Caco-2 (cell line): Measurements from ENCODE around the gene RUFY4. TPM values are rescaled to one million over a fixed set of nuclear protein-coding genes. Genes with fewer than 3 reads are reported as not detected.

Experiments
- BruUV-seq: library from RNA; stranded (reverse); fragments of 400-500 nt; replicated peaks from 2 replicates; lab custom pipeline; 2021; lab: Mats Ljungman, UMichigan
- CTCF ChIA-PET: fragments of 300-600 bp; sonication (Branson Sonifier 250); formaldehyde crosslinking; loops from one replicate; lab custom pipeline; 2022; ENCODE audit warnings: antibody characterized with exemption; lab: Charles Lee
- POLR2A ChIA-PET: fragments of 300-600 bp; sonication (Branson Sonifier 250); formaldehyde crosslinking; loops from one replicate; lab custom pipeline; 2022; ENCODE audit warnings: antibody characterized with exemption; lab: Charles Lee
- DNase-seq, 2 experiments: peaks; one replicate each; pipeline versions ENCODE4 v3.0.0 to v3.0.0-alpha.2; 2020 to 2022
- H3K27me3 ChIP-seq: replicated peaks from 2 replicates; pipeline ENCODE4 v1.6.0; 2011; ENCODE audit warnings: low read length; ENCODE audit not compliant: control insufficient read depth, insufficient read depth
- H3K36me3 ChIP-seq: 2 replicates; pipeline ENCODE4 v1.5.1; 2011; ENCODE audit warnings: low read length; ENCODE audit not compliant: control insufficient read depth, insufficient read depth
- H3K4me1 ChIP-seq: fragments of 250-450 bp; sonication (Bioruptor Pico); 2 replicates; pipeline ENCODE4 v1.5.1; 2020; ENCODE audit warnings: mild to moderate bottlenecking
- H3K4me3 ChIP-seq: 2 replicates; pipeline ENCODE4 v1.5.1; 2011; ENCODE audit warnings: low read depth, mild to moderate bottlenecking, control low read depth, low read length
- H3K9me3 ChIP-seq: fragments of 250-450 bp; sonication (Bioruptor Pico); 2 replicates; pipeline ENCODE4 v1.5.1; 2020; ENCODE audit warnings: mild to moderate bottlenecking, moderate library complexity
- H3K27ac Mint-ChIP-seq: one replicate; pipeline ENCODE4 v1.8.0; 2022; ENCODE audit warnings: mixed read lengths; ENCODE audit not compliant: unreplicated experiment
- H3K27me3 Mint-ChIP-seq: one replicate; pipeline ENCODE4 v1.8.0; 2022; ENCODE audit warnings: mixed read lengths; ENCODE audit not compliant: insufficient read depth, unreplicated experiment
- H3K36me3 Mint-ChIP-seq: one replicate; pipeline ENCODE4 v1.8.0; 2022; ENCODE audit warnings: mild to moderate bottlenecking, mixed read lengths; ENCODE audit not compliant: insufficient read depth, unreplicated experiment
- H3K4me1 Mint-ChIP-seq: one replicate; pipeline ENCODE4 v1.8.0; 2022; ENCODE audit warnings: low read depth, mixed read lengths; ENCODE audit not compliant: unreplicated experiment
- H3K4me3 Mint-ChIP-seq: one replicate; pipeline ENCODE4 v1.8.0; 2022; ENCODE audit warnings: mild to moderate bottlenecking, moderate library complexity, mixed read lengths; ENCODE audit not compliant: unreplicated experiment
- H3K9me3 Mint-ChIP-seq: one replicate; pipeline ENCODE4 v1.8.0; 2022; ENCODE audit warnings: mixed read lengths; ENCODE audit not compliant: unreplicated experiment
- CTCF ChIP-seq, 2 experiments: fragments of 200-600 bp in 1 of 2; IDR thresholded peaks; 1 replicate in 1 of 2; 2 replicates in 1 of 2; pipeline versions ENCODE4 v1.5.1 to v1.8.0; 2011 to 2022; ENCODE audit warnings: antibody characterized with exemption in 1 of 2, control low read depth in 1 of 2, inconsistent platforms in 1 of 2, low read depth in 1 of 2, low read length in 1 of 2, mild to moderate bottlenecking in 1 of 2, moderate library complexity in 1 of 2; ENCODE audit not compliant: insufficient read depth in 1 of 2, severe bottlenecking in 1 of 2, unreplicated experiment in 1 of 2
- intact Hi-C: fragments of 100-400 bp; cut with micrococcal nuclease; formaldehyde crosslinking; loops from one replicate; pipeline ENCODE4 v1.10.0; 2022; ENCODE audit not compliant: unreplicated experiment
- total RNA-seq: library from RNA; stranded (reverse); gene quantifications from 2 replicates; pipeline ENCODE4 v1.2.3, GENCODE V29; 2022

RUFY4 gene
- total RNA-seq, 1 experiment from 2014 or later = not detected

- no peak for DNase-seq
- no peaks in the 10 kb centered on the region for H3K36me3 Mint-ChIP-seq
- Histone ChIP-seq H3K36me3 (no peaks in the 10 kb centered on the region), H3K27me3 (peaks cover 2% of the 10 kb centered on the region), H3K4me1 (no peaks in the 10 kb centered on the region), H3K4me3 (no peak overlapping the region), H3K9me3 (no peaks in the 10 kb centered on the region)
- no TSS peak for BruUV-seq
- H3K4me1 Mint-ChIP-seq = no peaks in the 10 kb centered on the region
- ChIA-PET POLR2A (no interaction called here), CTCF (interaction anchor here (0.6 kb wide), 1 partner anchor 66 kb away, joined by 3 read pairs; no protein-coding TSS in a partner anchor)
- no peak overlapping the region for H3K4me3 Mint-ChIP-seq
- H3K27me3 Mint-ChIP-seq = peaks cover 45% of the 10 kb centered on the region
- no peaks in the 10 kb centered on the region for H3K9me3 Mint-ChIP-seq
- no peak overlapping the region for H3K27ac Mint-ChIP-seq
- intact Hi-C loops = no loop called here
- TF ChIP-seq CTCF (IDR thresholded peaks at IDR 0.05; ENCODE audit: insufficient read depth in 1 of 2, low read depth in 1 of 2, low read length in 1 of 2, severe bottlenecking in 1 of 2, unreplicated experiment in 1 of 2) = no peak
Observed at GRCh38 chr2:218060118-218060517, 8.9 kb upstream of the RUFY4 start.

GRCh38 chr2:218060950-218061660, 7.9 kb upstream of the RUFY4 start:
- no peak for TF ChIP-seq CTCF (IDR thresholded peaks at IDR 0.05; ENCODE audit: insufficient read depth in 1 of 2, low read depth in 1 of 2, low read length in 1 of 2, severe bottlenecking in 1 of 2, unreplicated experiment in 1 of 2)
- H3K36me3 Mint-ChIP-seq = no peaks in the 10 kb centered on the region
- peaks cover 2% of the 10 kb centered on the region for H3K27me3 ChIP-seq
- no peaks in the 10 kb centered on the region for H3K4me1 ChIP-seq
- intact Hi-C loops = no loop called here
- H3K27ac Mint-ChIP-seq = no peak overlapping the region
- H3K4me3 Mint-ChIP-seq = no peak overlapping the region
- BruUV-seq = no TSS peak
- H3K36me3 ChIP-seq = no peaks in the 10 kb centered on the region
- H3K27me3 Mint-ChIP-seq = peaks cover 41% of the 10 kb centered on the region
- ChIA-PET CTCF (no interaction called here), POLR2A (no interaction called here)
- H3K4me3 ChIP-seq = no peak overlapping the region
- H3K9me3 Mint-ChIP-seq = no peaks in the 10 kb centered on the region
- no peaks in the 10 kb centered on the region for H3K4me1 Mint-ChIP-seq
- no peak for DNase-seq
- H3K9me3 ChIP-seq = no peaks in the 10 kb centered on the region

- no peak for TF ChIP-seq CTCF (IDR thresholded peaks at IDR 0.05; ENCODE audit: insufficient read depth in 1 of 2, low read depth in 1 of 2, low read length in 1 of 2, severe bottlenecking in 1 of 2, unreplicated experiment in 1 of 2)
- CTCF ChIA-PET = no interaction called here
- H3K9me3 ChIP-seq = no peaks in the 10 kb centered on the region
- BruUV-seq = no TSS peak
- no peaks in the 10 kb centered on the region for H3K4me1 ChIP-seq
- no peak overlapping the region for H3K4me3 ChIP-seq
- intact Hi-C loops = no loop called here
- no peaks in the 10 kb centered on the region for H3K36me3 ChIP-seq
- Mint-ChIP-seq H3K4me3 (no peak overlapping the region), H3K27ac (no peak overlapping the region), H3K4me1 (peaks cover 6% of the 10 kb centered on the region), H3K36me3 (no peaks in the 10 kb centered on the region), H3K27me3 (peaks cover 45% of the 10 kb centered on the region), H3K9me3 (no peaks in the 10 kb centered on the region)
- POLR2A ChIA-PET = no interaction called here
- H3K27me3 ChIP-seq = peaks cover 3% of the 10 kb centered on the region
- no peak for DNase-seq
Observed at GRCh38 chr2:218063486-218063885, 5.6 kb upstream of the RUFY4 start.
